HS-27A (cell line): Measurements from ENCODE around the gene TNS2.
"Not testable (repeated sequence)": the region's sequence is repeated elsewhere in the genome, so short reads cannot be mapped to it uniquely, and the experiment has no call there.

ENCODE experiments used
- DNase-seq: peaks from one replicate; pipeline ENCODE4 v3.0.0-alpha.2; 2012; ENCODE audit warnings: low read depth, missing footprints

The TNS2 gene

GRCh38 chr12:53096089-53096741 is 46.4 kb downstream of the TNS2 start:
- DNase-seq = no peak

- no peak for DNase-seq
Observed at GRCh38 chr12:53096759-53097158, 46.9 kb downstream of the TNS2 start.

GRCh38 chr12:53097207-53097563 is 47.3 kb downstream of the TNS2 start:
- DNase-seq = no peak

- peak; percentile 41 for DNase-seq
Observed at GRCh38 chr12:53097564-53098353, 47.9 kb downstream of the TNS2 start, which contains the start of gene IGFBP6. Gene IGFBP6, plus strand, starts transcription at chr12:53097667. Its CDS starts 51 bp downstream, at chr12:53097718.

- DNase-seq = peak; percentile 63
Observed at GRCh38 chr12:53098354-53098981, 48.6 kb downstream of the TNS2 start.

- peak; percentile 88 for DNase-seq
Observed at GRCh38 chr12:53099071-53099882, 49.4 kb downstream of the TNS2 start.

GRCh38 chr12:53100466-53101151 is 50.7 kb downstream of the TNS2 start:
- no peak for DNase-seq

- DNase-seq = no peak
Observed at GRCh38 chr12:53101266-53101665, 51.4 kb downstream of the TNS2 start.

GRCh38 chr12:53101931-53102781 is 52.3 kb downstream of the TNS2 start:
- DNase-seq = no peak

GRCh38 chr12:53102883-53103807 is 53.3 kb downstream of the TNS2 start, which contains the start of gene SOAT2:
Gene SOAT2, plus strand, starts transcription at chr12:53103486. Its CDS starts 92 bp downstream, at chr12:53103578.
- DNase-seq = no peak

GRCh38 chr12:53103860-53104305 is 54.0 kb downstream of the TNS2 start:
- DNase-seq = no peak

GRCh38 chr12:53105256-53105655 is 55.4 kb downstream of the TNS2 start:
- no peak for DNase-seq

GRCh38 chr12:53105712-53106439 is 56.0 kb downstream of the TNS2 start:
- no peak for DNase-seq

GRCh38 chr12:53107122-53107521 is 57.3 kb downstream of the TNS2 start:
- DNase-seq = no peak

- DNase-seq = not testable (repeated sequence)
Observed at GRCh38 chr12:53112431-53112830, 62.6 kb downstream of the TNS2 start.

- no peak for DNase-seq
Observed at GRCh38 chr12:53113136-53113705, 63.4 kb downstream of the TNS2 start.

GRCh38 chr12:53113951-53114350 is 64.1 kb downstream of the TNS2 start:
- no peak for DNase-seq
